Measurements from ENCODE around the gene ANKRD11. TPM values are rescaled to one million over a fixed set of nuclear protein-coding genes. Genes with fewer than 3 reads are reported as not detected.

The ANKRD11 gene
- polyA plus RNA-seq, 3 donors, result 3.2 to 62.4 (median 5.4) TPM

- peak overlapping the region; percentile 23 to 74 for H3K27ac ChIP-seq (ENCODE audit: low read depth in 1 of 2, low read length in 2 of 2)
- no peak overlapping the region for H3K4me3 ChIP-seq (replicated peaks in 1 of 3; ENCODE audit: low read depth in 2 of 3, low read length in 3 of 3)
- intact Hi-C loops (cut with micrococcal nuclease), result no loop called here
- H3K9me3 ChIP-seq (replicated peaks in 1 of 2; ENCODE audit: control insufficient read depth in 1 of 2, insufficient read depth in 1 of 2, low read length in 2 of 2), result no peaks in the 10 kb centered on the region
- DNase-seq, result peak; percentile 74 to 88 (median 76)
- H3K9ac ChIP-seq (ENCODE audit: insufficient read depth, low read length, poor library complexity, severe bottlenecking), result no peak overlapping the region
- WGBS (ENCODE audit: insufficient coverage), result 0% methylated on average over 2 of the region's 2 CpGs
- H3K27ac Mint-ChIP-seq, result peak overlapping the region; percentile 54 to 94 (median 86)
- peaks cover 94% of the 10 kb centered on the region for H3K79me2 ChIP-seq (ENCODE audit: insufficient read depth, low read length)
- H3K4me3 Mint-ChIP-seq, result no peak overlapping the region
- H3K4me1 Mint-ChIP-seq, result peaks cover 73% of the 10 kb centered on the region
- peaks cover 14 to 31% of the 10 kb centered on the region in 2 donors for H3K36me3 Mint-ChIP-seq
- no peak for TF ChIP-seq CTCF (IDR thresholded peaks at IDR 0.05)
- H2AFZ ChIP-seq (ENCODE audit: insufficient read depth, low read depth, low read length, poor library complexity, severe bottlenecking), result no peak overlapping the region
- no peaks in the 10 kb centered on the region for H3K9me3 Mint-ChIP-seq
- no peak overlapping the region for H3K4me2 ChIP-seq (replicated peaks; ENCODE audit: extremely low read depth, low read length, poor library complexity, severe bottlenecking)
- H4K20me1 ChIP-seq (ENCODE audit: insufficient read depth, low read length), result peaks cover 100% of the 10 kb centered on the region
- no peaks in the 10 kb centered on the region for H3K27me3 Mint-ChIP-seq (ENCODE audit: low read depth in 3 of 3)
- peaks cover 2 to 12% of the 10 kb centered on the region in 2 donors for H3K36me3 ChIP-seq (replicated peaks in 1 of 2; ENCODE audit: control insufficient read depth in 1 of 2, insufficient read depth in 2 of 2, low read length in 2 of 2)
- peaks cover 51 to 59% of the 10 kb centered on the region in 2 donors for H3K4me1 ChIP-seq (ENCODE audit: control insufficient read depth in 1 of 2, insufficient read depth in 2 of 2, low read length in 2 of 2)
- H3K27me3 ChIP-seq (ENCODE audit: control insufficient read depth in 2 of 2, insufficient read depth in 2 of 2, low read length in 2 of 2), result no peaks in the 10 kb centered on the region
Measured at GRCh38 chr16:89365044-89365467, 125.3 kb downstream of the ANKRD11 start.

- H3K36me3 Mint-ChIP-seq, result peaks cover 14 to 33% of the 10 kb centered on the region in 2 donors
- DNase-seq, result no peak
- Histone ChIP-seq H3K79me2 (ENCODE audit: insufficient read depth, low read length) (peaks cover 94% of the 10 kb centered on the region), H3K27me3 (ENCODE audit: control insufficient read depth in 2 of 2, insufficient read depth in 2 of 2, low read length in 2 of 2) (no peaks in the 10 kb centered on the region), H3K36me3 (replicated peaks in 1 of 2; ENCODE audit: control insufficient read depth in 1 of 2, insufficient read depth in 2 of 2, low read length in 2 of 2) (peaks cover 2 to 9% of the 10 kb centered on the region in 2 donors), H3K4me3 (replicated peaks in 1 of 3; ENCODE audit: low read depth in 2 of 3, low read length in 3 of 3) (no peak overlapping the region), H4K20me1 (ENCODE audit: insufficient read depth, low read length) (peaks cover 100% of the 10 kb centered on the region), H3K4me2 (replicated peaks; ENCODE audit: extremely low read depth, low read length, poor library complexity, severe bottlenecking) (no peak overlapping the region), H3K4me1 (ENCODE audit: control insufficient read depth in 1 of 2, insufficient read depth in 2 of 2, low read length in 2 of 2) (peaks cover 53 to 62% of the 10 kb centered on the region in 2 donors), H3K9me3 (replicated peaks in 1 of 2; ENCODE audit: control insufficient read depth in 1 of 2, insufficient read depth in 1 of 2, low read length in 2 of 2) (no peaks in the 10 kb centered on the region), H3K9ac (ENCODE audit: insufficient read depth, low read length, poor library complexity, severe bottlenecking) (no peak overlapping the region), H3K27ac (ENCODE audit: low read depth in 1 of 2, low read length in 2 of 2) (peak overlapping the region in 1 of 2 donors; percentile 74), H2AFZ (ENCODE audit: insufficient read depth, low read depth, low read length, poor library complexity, severe bottlenecking) (no peak overlapping the region)
- H3K27me3 Mint-ChIP-seq (ENCODE audit: low read depth in 3 of 3), result no peaks in the 10 kb centered on the region
- no peak for TF ChIP-seq CTCF (IDR thresholded peaks at IDR 0.05)
- WGBS (ENCODE audit: insufficient coverage), result 90% methylated on average over 7 of the region's 8 CpGs
- H3K9me3 Mint-ChIP-seq, result no peaks in the 10 kb centered on the region
- intact Hi-C loops (cut with micrococcal nuclease), result loop anchor here in 1 of 2 donors (5.0 kb wide), 1 partner anchor 143 kb away; the partner anchor contains the start of gene SPG7
- peak overlapping the region; percentile 52 to 94 (median 86) for H3K27ac Mint-ChIP-seq
- H3K4me3 Mint-ChIP-seq, result no peak overlapping the region
- H3K4me1 Mint-ChIP-seq, result peaks cover 76% of the 10 kb centered on the region
Measured at GRCh38 chr16:89364606-89365005, 125.8 kb downstream of the ANKRD11 start.

All from CD14-positive monocyte (primary cell).